ENCODE data around the gene TMEM131. TPM values are rescaled to one million over a fixed set of nuclear protein-coding genes. Genes with fewer than 3 reads are reported as not detected.

TMEM131 gene
- total and polyA plus RNA-seq, 2 of the 8 experiments (the other 6 are each of a cell fraction or from before 2014, with no cell fraction given), result 9.7 to 22.9 TPM

GRCh38 chr2:97741251-97741650 lies 254.5 kb downstream of the TMEM131 start:
- H3K27ac ChIP-seq (ENCODE audit: low read depth, low read length), result no peak overlapping the region
- no peaks in the 10 kb centered on the region for H3K79me2 ChIP-seq (ENCODE audit: control insufficient read depth in 1 of 2, insufficient read depth in 2 of 2, low read length in 2 of 2)
- H4K20me1 ChIP-seq (replicated peaks in 1 of 2; ENCODE audit: control insufficient read depth in 1 of 2, insufficient read depth in 2 of 2, low read length in 2 of 2), result no peaks in the 10 kb centered on the region
- H3K56ac ChIP-seq (replicated peaks; ENCODE audit: insufficient read length, low read depth, low read length), result no peak overlapping the region
- no peak overlapping the region for H3K18ac ChIP-seq (ENCODE audit: extremely low read depth, low read length)
- TF ChIP-seq FOSL1 (IDR thresholded peaks at IDR 0.05; ENCODE audit: insufficient read depth, low read depth, low read length) (no peak), TEAD4 (IDR thresholded peaks at IDR 0.05; ENCODE audit: low read depth, low read length) (no peak), EGR1 (IDR thresholded peaks at IDR 0.05; ENCODE audit: borderline replicate concordance, low read depth, low read length) (no peak), SUZ12 (IDR thresholded peaks at IDR 0.05; ENCODE audit: low read length) (no peak), BACH1 (IDR thresholded peaks at IDR 0.05; ENCODE audit: low read length) (no peak), SAP30 (IDR thresholded peaks at IDR 0.05; ENCODE audit: insufficient read depth, insufficient replicate concordance, low read length) (no peak), EP300 (IDR thresholded peaks at IDR 0.05; ENCODE audit: borderline replicate concordance in 1 of 2, low read depth in 2 of 2, low read length in 2 of 2) (no peak), ZNF274 (IDR thresholded peaks at IDR 0.05; ENCODE audit: borderline replicate concordance, extremely low read depth, low read length) (no peak), E2F6 (IDR thresholded peaks at IDR 0.05) (no peak), PHF8 (conservative IDR thresholded peaks at IDR 0.05; ENCODE audit: low read depth, low read length) (no peak), SIX5 (IDR thresholded peaks at IDR 0.05; ENCODE audit: low read depth, low read length) (no peak), CHD2 (IDR thresholded peaks at IDR 0.05; ENCODE audit: low read length) (no peak)
- no peak for FAIRE-seq
- no peaks in the 10 kb centered on the region for H3K23me2 ChIP-seq (ENCODE audit: low read depth, low read length)
- H3K9ac ChIP-seq (replicated peaks in 1 of 4; ENCODE audit: extremely low read depth in 1 of 4, low read depth in 3 of 4, low read length in 3 of 4), result no peak overlapping the region
- H2BK120ac ChIP-seq (replicated peaks; ENCODE audit: low read depth, low read length), result no peak overlapping the region
- no peaks in the 10 kb centered on the region for H3K9me3 ChIP-seq (ENCODE audit: insufficient read depth in 2 of 2, low read depth in 1 of 2, low read length in 1 of 2)
- POLR2A ChIA-PET (ENCODE audit: partially characterized antibody), result interaction anchor here (0.8 to 1.7 kb wide), 3 partner anchors 8 to 19 kb away, joined by 3 read pairs; no protein-coding TSS in a partner anchor
- H4K8ac ChIP-seq (ENCODE audit: extremely low read depth, insufficient read depth, low read length), result no peak overlapping the region
- no peak overlapping the region for H2BK15ac ChIP-seq (ENCODE audit: low read length)
- H2BK20ac ChIP-seq (ENCODE audit: low read length), result no peak overlapping the region
- H3K4me3 ChIP-seq (ENCODE audit: extremely low read depth in 1 of 4, insufficient read depth in 2 of 4, low read depth in 3 of 4, low read length in 4 of 4), result no peak overlapping the region
- H3K14ac ChIP-seq (ENCODE audit: insufficient read length), result no peak overlapping the region
- H2BK5ac ChIP-seq (ENCODE audit: low read depth, low read length), result no peak overlapping the region
- no peak overlapping the region for H3K4me2 ChIP-seq (ENCODE audit: insufficient read depth in 1 of 2, low read depth in 2 of 2, low read length in 2 of 2)
- no peak overlapping the region; the same call in 1 of the 2 replicates for H2AK5ac ChIP-seq (ENCODE audit: low read depth, low read length)
- no peaks in the 10 kb centered on the region for H3K27me3 ChIP-seq (replicated peaks in 1 of 4; ENCODE audit: control insufficient read depth in 3 of 4, extremely low read depth in 1 of 4, insufficient read depth in 3 of 4, low read length in 3 of 4)
- 94% methylated on average over 8 of the region's 20 CpGs; no CpG with 5 or more reads in 1 of the 2 experiments for WGBS, 2 experiments (ENCODE audit: extremely low coverage in 1 of 2, insufficient coverage in 1 of 2, insufficient read length in 1 of 2, insufficient replicate concordance in 2 of 2, low coverage in 1 of 2, low lambda C conversion rate in 2 of 2, missing lambda C conversion rate in 1 of 2)
- no peaks in the 10 kb centered on the region for H3K36me3 ChIP-seq (ENCODE audit: control insufficient read depth in 2 of 4, insufficient read depth in 4 of 4, low read length in 3 of 4)
- H3K23ac ChIP-seq (ENCODE audit: insufficient read length), result no peak overlapping the region
- H2AFZ ChIP-seq (ENCODE audit: low read length), result no peak overlapping the region
- H3K79me1 ChIP-seq (ENCODE audit: low read depth, low read length), result no peaks in the 10 kb centered on the region
- peaks cover 0 to 2% (median 0%) of the 10 kb centered on the region in 4 experiments; a peak in 1 of 7 replicates for H3K4me1 ChIP-seq (replicated peaks in 1 of 4; ENCODE audit: control insufficient read depth in 3 of 4, insufficient read depth in 4 of 4, low read length in 3 of 4)
- no peak for DNase-seq (ENCODE audit: low read depth in 1 of 2, low spot score in 2 of 2)
- H4K91ac ChIP-seq (replicated peaks; ENCODE audit: insufficient read length, low read length), result no peak overlapping the region
- CTCF ChIA-PET (ENCODE audit: partially characterized antibody), result interaction anchor here (0.6 to 10.1 kb wide), 25 partner anchors 9 to 856 kb away, joined by 3 to 149 read pairs (median 5); partner anchors contain the start of genes ACTR1B and ZAP70
- H3K4ac ChIP-seq (replicated peaks; ENCODE audit: insufficient read length, low read depth, low read length), result no peak overlapping the region
- no peak overlapping the region for H4K5ac ChIP-seq (ENCODE audit: insufficient read length, low read depth, low read length)
- peak overlapping the region; percentile 75; the same call in 1 of the 2 replicates for H2BK12ac ChIP-seq (ENCODE audit: low read depth, low read length)

Measured in H1 (cell line).